NCI-H146 treated with DMSO at 0.1 percent for 48 hours (cell line): ENCODE results near the gene CCBE1.

Experiments
- DNase-seq: peaks from one replicate; lab custom pipeline; 2025; ENCODE audit not compliant: unreplicated experiment; lab: John Stamatoyannopoulos, UW

CCBE1 gene

GRCh38 chr18:59414111-59414653 is 283.0 kb downstream of the CCBE1 start:
- DNase-seq: no peak

GRCh38 chr18:59402432-59403090 is 294.7 kb downstream of the CCBE1 start:
- DNase-seq: peak; percentile 99

- no peak for DNase-seq
Observed at GRCh38 chr18:59400407-59400806, 296.8 kb downstream of the CCBE1 start.

GRCh38 chr18:59395226-59396175 is 301.7 kb downstream of the CCBE1 start:
- peak; percentile 35 for DNase-seq

GRCh38 chr18:59393381-59393780 is 303.8 kb downstream of the CCBE1 start:
- no peak for DNase-seq

- DNase-seq: no peak
Observed at GRCh38 chr18:59388817-59389216, 308.4 kb downstream of the CCBE1 start.

GRCh38 chr18:59387687-59388565 is 309.3 kb downstream of the CCBE1 start:
- DNase-seq: peak; percentile 49

- DNase-seq: no peak
Observed at GRCh38 chr18:59386909-59387686, 310.1 kb downstream of the CCBE1 start.

GRCh38 chr18:59385191-59385590 is 312.0 kb downstream of the CCBE1 start:
- DNase-seq: no peak

- DNase-seq: peak; percentile 98
Observed at GRCh38 chr18:59383851-59384250, 313.4 kb downstream of the CCBE1 start.

- DNase-seq: no peak
Observed at GRCh38 chr18:59382383-59382782, 314.8 kb downstream of the CCBE1 start.

GRCh38 chr18:59381949-59382348 is 315.3 kb downstream of the CCBE1 start:
- DNase-seq: no peak
